ENCODE results near the gene KIAA0930. TPM values are rescaled to one million over a fixed set of nuclear protein-coding genes. Genes with fewer than 3 reads are reported as not detected.

KIAA0930 gene
- total RNA-seq, 1 experiment from 2014 or later, result 54.8 TPM

DNA sequence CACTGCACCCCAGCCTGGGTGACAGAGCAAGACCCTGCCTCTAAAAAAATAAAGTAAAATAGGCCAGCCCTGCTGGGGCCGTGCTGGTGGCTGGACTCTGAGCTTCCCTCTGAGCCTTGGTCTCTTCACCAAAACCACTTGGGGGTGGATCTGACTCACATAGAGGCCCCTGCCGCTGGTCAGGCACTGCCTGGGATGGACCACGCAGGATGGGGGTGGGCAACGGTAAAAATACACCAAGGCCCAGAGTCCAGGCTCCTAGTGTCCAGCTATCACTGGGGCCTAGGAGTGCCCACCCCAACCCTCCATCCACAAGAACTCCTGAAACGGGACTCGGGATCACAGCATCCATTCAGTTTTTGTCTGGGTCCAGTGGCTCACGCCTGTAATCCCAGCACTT, 31.8 kb upstream of the KIAA0930 start:
- ChIA-PET POLR2A (ENCODE audit: low non-redundant PET) (no interaction called here), CTCF (interaction anchor here (0.7 kb wide), 1 partner anchor 109 kb away, joined by 4 read pairs; the partner anchor contains the start of gene NUP50)
- Histone ChIP-seq H3K4me3 (ENCODE audit: low read depth, low read length, poor library complexity, severe bottlenecking) (no peak overlapping the region), H3K36me3 (ENCODE audit: insufficient read depth, low read length, poor library complexity, severe bottlenecking) (no peaks in the 10 kb centered on the region), H3K4me1 (ENCODE audit: insufficient read depth, low read length, poor library complexity, severe bottlenecking) (peaks cover 11% of the 10 kb centered on the region), H3K9me3 (ENCODE audit: low read depth, low read length, poor library complexity, severe bottlenecking) (no peaks in the 10 kb centered on the region), H3K27me3 (replicated peaks; ENCODE audit: insufficient read depth, low read depth, low read length, poor library complexity) (no peaks in the 10 kb centered on the region), H3K27ac (ENCODE audit: low read depth, low read length, poor library complexity, severe bottlenecking) (no peak overlapping the region)
- no peak for DNase-seq (ENCODE audit: low spot score)
- intact Hi-C loops (cut with micrococcal nuclease; ENCODE audit: unreplicated experiment), result no loop called here
- no TSS peak for BruUV-seq (replicated peaks)
- TF ChIP-seq EZH2 (IDR thresholded peaks at IDR 0.05; ENCODE audit: borderline replicate concordance, low read depth, low read length, poor library complexity, severe bottlenecking), result no peak
- TF ChIP-seq, protein P1, sequence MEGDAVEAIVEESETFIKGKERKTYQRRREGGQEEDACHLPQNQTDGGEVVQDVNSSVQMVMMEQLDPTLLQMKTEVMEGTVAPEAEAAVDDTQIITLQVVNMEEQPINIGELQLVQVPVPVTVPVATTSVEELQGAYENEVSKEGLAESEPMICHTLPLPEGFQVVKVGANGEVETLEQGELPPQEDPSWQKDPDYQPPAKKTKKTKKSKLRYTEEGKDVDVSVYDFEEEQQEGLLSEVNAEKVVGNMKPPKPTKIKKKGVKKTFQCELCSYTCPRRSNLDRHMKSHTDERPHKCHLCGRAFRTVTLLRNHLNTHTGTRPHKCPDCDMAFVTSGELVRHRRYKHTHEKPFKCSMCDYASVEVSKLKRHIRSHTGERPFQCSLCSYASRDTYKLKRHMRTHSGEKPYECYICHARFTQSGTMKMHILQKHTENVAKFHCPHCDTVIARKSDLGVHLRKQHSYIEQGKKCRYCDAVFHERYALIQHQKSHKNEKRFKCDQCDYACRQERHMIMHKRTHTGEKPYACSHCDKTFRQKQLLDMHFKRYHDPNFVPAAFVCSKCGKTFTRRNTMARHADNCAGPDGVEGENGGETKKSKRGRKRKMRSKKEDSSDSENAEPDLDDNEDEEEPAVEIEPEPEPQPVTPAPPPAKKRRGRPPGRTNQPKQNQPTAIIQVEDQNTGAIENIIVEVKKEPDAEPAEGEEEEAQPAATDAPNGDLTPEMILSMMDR (conservative IDR thresholded peaks at IDR 0.05; ENCODE audit: low read depth, low read length), result no peak

DNA sequence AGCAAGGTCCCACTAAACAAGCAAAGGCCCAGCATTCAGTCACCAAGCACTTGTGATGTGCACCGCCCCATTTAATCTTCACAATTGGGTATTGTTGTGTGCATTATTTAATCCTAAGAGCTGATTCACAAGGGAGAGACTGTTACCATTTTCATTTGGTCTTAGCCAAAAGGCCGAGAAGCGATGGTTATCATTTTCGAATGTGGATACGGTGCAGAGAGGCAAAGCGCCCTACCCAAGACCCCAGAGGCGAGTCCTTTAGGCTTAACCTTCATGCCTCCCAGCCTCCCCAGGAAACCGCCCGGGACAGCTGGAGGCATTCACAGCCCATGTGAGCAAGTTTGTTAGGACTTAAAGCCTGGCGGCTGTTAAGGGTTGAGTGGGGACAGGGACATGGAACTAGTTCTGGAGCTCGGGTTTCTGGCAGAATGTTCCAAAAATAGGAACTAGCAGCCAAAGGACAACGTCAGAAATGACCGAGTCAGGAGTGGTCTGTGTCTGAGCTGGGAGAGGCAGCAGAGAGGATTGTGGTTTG, 31.0 kb upstream of the KIAA0930 start:
- no peak overlapping the region for H3K27ac ChIP-seq (ENCODE audit: low read depth, low read length, poor library complexity, severe bottlenecking)
- no peak overlapping the region for H3K4me3 ChIP-seq (ENCODE audit: low read depth, low read length, poor library complexity, severe bottlenecking)
- H3K27me3 ChIP-seq (replicated peaks; ENCODE audit: insufficient read depth, low read depth, low read length, poor library complexity), result no peaks in the 10 kb centered on the region
- POLR2A ChIA-PET (ENCODE audit: low non-redundant PET), result no interaction called here
- intact Hi-C loops (cut with micrococcal nuclease; ENCODE audit: unreplicated experiment), result no loop called here
- H3K4me1 ChIP-seq (ENCODE audit: insufficient read depth, low read length, poor library complexity, severe bottlenecking), result peaks cover 11% of the 10 kb centered on the region
- no peaks in the 10 kb centered on the region for H3K9me3 ChIP-seq (ENCODE audit: low read depth, low read length, poor library complexity, severe bottlenecking)
- no peak for TF ChIP-seq EZH2 (IDR thresholded peaks at IDR 0.05; ENCODE audit: borderline replicate concordance, low read depth, low read length, poor library complexity, severe bottlenecking)
- TF ChIP-seq, protein P1 (conservative IDR thresholded peaks at IDR 0.05; ENCODE audit: low read depth, low read length), result no peak
- no peak for DNase-seq (ENCODE audit: low spot score)
- no TSS peak for BruUV-seq (replicated peaks)
- CTCF ChIA-PET, result interaction anchor here (0.6 to 0.8 kb wide), 3 partner anchors 108 to 291 kb away, joined by 4 to 6 read pairs (median 6); partner anchors contain the start of gene NUP50
- H3K36me3 ChIP-seq (ENCODE audit: insufficient read depth, low read length, poor library complexity, severe bottlenecking), result no peaks in the 10 kb centered on the region

DNA sequence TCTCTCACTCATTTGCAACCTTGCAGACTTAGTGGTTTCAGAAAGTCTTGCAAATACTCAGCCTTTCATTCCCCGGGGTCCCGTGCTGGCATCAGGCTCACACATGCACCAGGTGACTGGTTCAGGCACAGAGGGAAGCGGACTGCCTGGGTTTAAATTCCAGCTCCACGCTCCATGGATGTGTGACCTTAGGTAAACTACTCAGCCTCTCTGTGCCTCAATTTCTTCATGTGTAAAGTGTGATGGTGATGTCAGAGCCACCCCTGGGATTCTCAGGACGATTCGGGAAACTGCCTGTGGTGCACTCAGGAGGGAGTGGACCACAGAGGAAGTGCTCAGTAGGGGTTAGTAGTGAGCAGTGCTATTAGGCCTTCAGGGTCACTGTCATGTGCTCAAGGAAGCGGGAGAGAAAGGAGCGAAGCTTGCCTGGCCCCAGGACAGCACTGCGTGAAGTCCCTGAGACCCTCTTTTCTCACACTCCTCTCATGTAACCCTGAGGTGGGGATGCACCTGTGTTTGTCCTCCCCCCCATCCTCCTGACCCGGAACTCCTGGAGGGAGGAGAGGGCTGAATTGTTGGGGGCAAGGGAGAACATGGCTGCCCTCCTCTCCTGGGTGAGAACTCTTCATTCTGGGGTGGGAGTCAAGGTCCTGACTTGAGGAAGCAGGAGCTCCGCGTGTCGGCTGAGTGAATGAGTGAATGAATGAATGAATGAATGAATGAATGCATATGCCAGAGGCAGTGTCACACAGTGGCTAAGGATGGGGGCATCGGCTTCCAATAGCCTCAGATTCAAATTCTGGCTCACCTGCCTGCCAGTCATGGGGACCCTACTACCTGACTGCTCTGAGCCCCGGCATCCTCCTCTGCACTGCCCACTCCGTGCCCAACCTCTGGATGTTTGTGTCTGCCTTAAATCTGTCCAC, 29.7 kb upstream of the KIAA0930 start:
- TF ChIP-seq, protein P1 (conservative IDR thresholded peaks at IDR 0.05; ENCODE audit: low read depth, low read length), result no peak
- no peak for TF ChIP-seq EZH2 (IDR thresholded peaks at IDR 0.05; ENCODE audit: borderline replicate concordance, low read depth, low read length, poor library complexity, severe bottlenecking)
- peak; percentile 55 for DNase-seq (ENCODE audit: low spot score)
- intact Hi-C loops (cut with micrococcal nuclease; ENCODE audit: unreplicated experiment), result no loop called here
- ChIA-PET POLR2A (ENCODE audit: low non-redundant PET) (no interaction called here), CTCF (interaction anchor here (0.6 to 0.8 kb wide), 2 partner anchors 274 to 292 kb away, joined by 4 to 6 read pairs; no protein-coding TSS in a partner anchor)
- Histone ChIP-seq H3K9me3 (ENCODE audit: low read depth, low read length, poor library complexity, severe bottlenecking) (no peaks in the 10 kb centered on the region), H3K36me3 (ENCODE audit: insufficient read depth, low read length, poor library complexity, severe bottlenecking) (no peaks in the 10 kb centered on the region), H3K4me3 (ENCODE audit: low read depth, low read length, poor library complexity, severe bottlenecking) (no peak overlapping the region), H3K27me3 (replicated peaks; ENCODE audit: insufficient read depth, low read depth, low read length, poor library complexity) (no peaks in the 10 kb centered on the region), H3K4me1 (ENCODE audit: insufficient read depth, low read length, poor library complexity, severe bottlenecking) (peaks cover 11% of the 10 kb centered on the region), H3K27ac (ENCODE audit: low read depth, low read length, poor library complexity, severe bottlenecking) (no peak overlapping the region)
- BruUV-seq (replicated peaks), result no TSS peak

All from A673 (cell line).